DOHH2 (cell line): Measurements from ENCODE around the gene CHMP1B.

Experiments used
- H3F3A ChIP-seq: fragments of 200-600 bp; sonication (generic), shearing (Covaris generic); 2 replicates; pipeline ENCODE4 v1.6.0; 2016; ENCODE audit warnings: antibody characterized with exemption, mild to moderate bottlenecking; ENCODE audit not compliant: control insufficient read depth, insufficient read depth
- H3K27ac ChIP-seq: fragments of 200-600 bp; sonication (generic); 2 replicates; pipeline ENCODE4 v1.5.1; 2014; ENCODE audit warnings: low read depth, mild to moderate bottlenecking, low read length, moderate library complexity
- H3K27me3 ChIP-seq: fragments of 200-600 bp; sonication (generic); 2 replicates; pipeline ENCODE4 v1.6.1; 2014; ENCODE audit warnings: mild to moderate bottlenecking, low read length, mixed read lengths; ENCODE audit not compliant: control insufficient read depth
- H3K36me3 ChIP-seq: fragments of 200-600 bp; sonication (generic); 2 replicates; pipeline ENCODE4 v1.6.1; 2014; ENCODE audit warnings: mild to moderate bottlenecking, low read length, moderate library complexity, mixed read lengths; ENCODE audit not compliant: control insufficient read depth
- H3K4me1 ChIP-seq: fragments of 200-600 bp; sonication (generic); 2 replicates; pipeline ENCODE4 v1.6.1; 2014; ENCODE audit warnings: mild to moderate bottlenecking, low read length, mixed read lengths; ENCODE audit not compliant: control insufficient read depth
- H3K4me2 ChIP-seq: fragments of 200-600 bp; sonication (generic); 2 replicates; pipeline ENCODE4 v1.6.0; 2014; ENCODE audit warnings: mild to moderate bottlenecking, low read length, moderate library complexity
- H3K4me3 ChIP-seq: fragments of 200-600 bp; sonication (generic); 2 replicates; pipeline ENCODE4 v1.5.1; 2014; ENCODE audit warnings: mild to moderate bottlenecking, low read length, mixed read lengths
- H3K79me2 ChIP-seq: fragments of 200-600 bp; sonication (generic); 2 replicates; pipeline ENCODE4 v1.6.1; 2014; ENCODE audit warnings: mild to moderate bottlenecking, low read length, mixed read lengths; ENCODE audit not compliant: control insufficient read depth
- H3K9me2 ChIP-seq: fragments of 200-600 bp; sonication (generic); replicated peaks from 2 replicates; pipeline ENCODE4 v1.6.1; 2014; ENCODE audit warnings: mild to moderate bottlenecking, low read length, mixed read lengths; ENCODE audit not compliant: control insufficient read depth
- H3K9me3 ChIP-seq: fragments of 200-600 bp; sonication (generic); 2 replicates; pipeline ENCODE4 v1.6.1; 2014; ENCODE audit warnings: antibody characterized with exemption, low read length, mixed read lengths; ENCODE audit not compliant: control insufficient read depth, insufficient read depth
- H4K20me1 ChIP-seq: fragments of 200-600 bp; sonication (generic); 2 replicates; pipeline ENCODE4 v1.6.0; 2014; ENCODE audit warnings: low read depth, mild to moderate bottlenecking, antibody characterized with exemption, low read length, moderate library complexity; ENCODE audit not compliant: control insufficient read depth, insufficient read depth
- CTCF ChIP-seq: fragments of 200-600 bp; sonication (generic); IDR thresholded peaks from one replicate; pipeline ENCODE4 v1.5.1; 2014; ENCODE audit warnings: antibody characterized with exemption, mild to moderate bottlenecking, low read depth, low read length; ENCODE audit not compliant: poor library complexity, severe bottlenecking
- EZH2phosphoT487 ChIP-seq: fragments of 200-600 bp; sonication (generic); IDR thresholded peaks from 2 replicates; pipeline ENCODE4 v1.6.1; 2017; ENCODE audit warnings: borderline replicate concordance, mild to moderate bottlenecking, antibody characterized with exemption, low read length, moderate library complexity, mixed read lengths

CHMP1B gene

GRCh38 chr18:11902522-11903292 lies 51.5 kb downstream of the CHMP1B start:
- H4K20me1 ChIP-seq: no peaks in the 10 kb centered on the region
- peaks cover 8% of the 10 kb centered on the region for H3K4me1 ChIP-seq
- no peaks in the 10 kb centered on the region for H3K9me3 ChIP-seq
- H3K9me2 ChIP-seq: no peaks in the 10 kb centered on the region
- H3F3A ChIP-seq: no peaks in the 10 kb centered on the region
- H3K36me3 ChIP-seq: peaks cover 30% of the 10 kb centered on the region
- H3K79me2 ChIP-seq: peaks cover 9% of the 10 kb centered on the region
- no peaks in the 10 kb centered on the region for H3K27me3 ChIP-seq
- no peak overlapping the region for H3K4me3 ChIP-seq
- H3K4me2 ChIP-seq: no peak overlapping the region
- no peak overlapping the region for H3K27ac ChIP-seq
- TF ChIP-seq CTCF (no peak), EZH2phosphoT487 (no peak)
